OCI-LY7 (cell line): ENCODE measurements around the gene IL18RAP.

Source experiments
- EZH2phosphoT487 ChIP-seq: fragments of 200-600 bp; sonication (generic); IDR thresholded peaks from 2 replicates; pipeline ENCODE4 v1.6.1; 2018; ENCODE audit warnings: low read depth, borderline replicate concordance, mild to moderate bottlenecking, mixed run types, antibody characterized with exemption, low read length, moderate library complexity, mixed read lengths
- TF ChIP-seq, protein P1 (sequence below): fragments of 200-600 bp; sonication (generic); conservative IDR thresholded peaks from 2 replicates; pipeline ENCODE4 v1.5.1; 2014; ENCODE audit warnings: mild to moderate bottlenecking, antibody characterized with exemption, low read length, moderate library complexity, mixed read lengths

GRCh38 chr2:102383722-102384121, 39.2 kb upstream of the IL18RAP start:
- TF ChIP-seq, protein P1, sequence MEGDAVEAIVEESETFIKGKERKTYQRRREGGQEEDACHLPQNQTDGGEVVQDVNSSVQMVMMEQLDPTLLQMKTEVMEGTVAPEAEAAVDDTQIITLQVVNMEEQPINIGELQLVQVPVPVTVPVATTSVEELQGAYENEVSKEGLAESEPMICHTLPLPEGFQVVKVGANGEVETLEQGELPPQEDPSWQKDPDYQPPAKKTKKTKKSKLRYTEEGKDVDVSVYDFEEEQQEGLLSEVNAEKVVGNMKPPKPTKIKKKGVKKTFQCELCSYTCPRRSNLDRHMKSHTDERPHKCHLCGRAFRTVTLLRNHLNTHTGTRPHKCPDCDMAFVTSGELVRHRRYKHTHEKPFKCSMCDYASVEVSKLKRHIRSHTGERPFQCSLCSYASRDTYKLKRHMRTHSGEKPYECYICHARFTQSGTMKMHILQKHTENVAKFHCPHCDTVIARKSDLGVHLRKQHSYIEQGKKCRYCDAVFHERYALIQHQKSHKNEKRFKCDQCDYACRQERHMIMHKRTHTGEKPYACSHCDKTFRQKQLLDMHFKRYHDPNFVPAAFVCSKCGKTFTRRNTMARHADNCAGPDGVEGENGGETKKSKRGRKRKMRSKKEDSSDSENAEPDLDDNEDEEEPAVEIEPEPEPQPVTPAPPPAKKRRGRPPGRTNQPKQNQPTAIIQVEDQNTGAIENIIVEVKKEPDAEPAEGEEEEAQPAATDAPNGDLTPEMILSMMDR = no peak
- TF ChIP-seq EZH2phosphoT487 = no peak
